Neural cell (in vitro differentiated cells): Measurements from ENCODE around the gene PTER. TPM values are rescaled to one million over a fixed set of nuclear protein-coding genes. Genes with fewer than 3 reads are reported as not detected.

Experiments used
- H2AFZ ChIP-seq: fragments of 200-600, 300-800 bp; sonication (generic), shearing (Covaris generic); 2 replicates; pipeline ENCODE4 v1.6.0; 2014; ENCODE audit warnings: low read depth, mild to moderate bottlenecking, antibody characterized with exemption, low read length, moderate library complexity
- H3F3A ChIP-seq: fragments of 200-600 bp; shearing (Covaris generic); 2 replicates; pipeline ENCODE4 v1.6.1; 2016; ENCODE audit warnings: mild to moderate bottlenecking, moderate library complexity, mixed read lengths, antibody characterized with exemption, low read length; ENCODE audit not compliant: insufficient read depth, poor library complexity, severe bottlenecking
- H3K27ac ChIP-seq: fragments of 200-600, 300-800 bp; sonication (generic), shearing (Covaris generic); 2 replicates; pipeline ENCODE4 v1.5.1; 2014; ENCODE audit warnings: mild to moderate bottlenecking, low read length, moderate library complexity
- H3K27me3 ChIP-seq: fragments of 300-800, 200-600 bp; sonication (generic), shearing (Covaris generic); 2 replicates; pipeline ENCODE4 v1.6.0; 2014; ENCODE audit warnings: mild to moderate bottlenecking, low read depth, low read length, moderate library complexity; ENCODE audit not compliant: insufficient read depth
- H3K36me3 ChIP-seq: fragments of 300-800, 200-600 bp; sonication (generic), shearing (Covaris generic); 2 replicates; pipeline ENCODE4 v1.5.1; 2014; ENCODE audit warnings: mild to moderate bottlenecking, antibody characterized with exemption, low read length, moderate library complexity; ENCODE audit not compliant: insufficient read depth
- H3K4me2 ChIP-seq: fragments of 300-800, 200-600 bp; sonication (generic), shearing (Covaris generic); 2 replicates; pipeline ENCODE4 v1.6.0; 2014; ENCODE audit warnings: mild to moderate bottlenecking, low read length
- H3K4me3 ChIP-seq: fragments of 300-800, 200-600 bp; sonication (generic), shearing (Covaris generic); 2 replicates; pipeline ENCODE4 v1.5.1; 2014; ENCODE audit warnings: mild to moderate bottlenecking, low read length, moderate library complexity
- H3K79me2 ChIP-seq: fragments of 200-600 bp; shearing (Covaris generic); replicated peaks from 2 replicates; pipeline ENCODE4 v1.6.0; 2014; ENCODE audit warnings: mild to moderate bottlenecking, low read length, moderate library complexity; ENCODE audit not compliant: insufficient read depth
- H3K9ac ChIP-seq: fragments of 300-800, 200-600 bp; sonication (generic), shearing (Covaris generic); 2 replicates; pipeline ENCODE4 v1.6.1; 2016; ENCODE audit warnings: mild to moderate bottlenecking, low read length, mixed read lengths
- H3K9me2 ChIP-seq: fragments of 200-600 bp; shearing (Covaris generic); 2 replicates; pipeline ENCODE4 v1.6.1; 2016; ENCODE audit warnings: mild to moderate bottlenecking, low read length, mixed read lengths; ENCODE audit not compliant: insufficient read depth
- H3K9me3 ChIP-seq: fragments of 200-600, 300-800 bp; sonication (generic), shearing (Covaris generic); 2 replicates; pipeline ENCODE4 v1.6.1; 2016; ENCODE audit warnings: mild to moderate bottlenecking, mixed run types, low read length, moderate library complexity, mixed read lengths
- H4K20me1 ChIP-seq: fragments of 200-600 bp; shearing (Covaris generic); 2 replicates; pipeline ENCODE4 v1.6.1; 2016; ENCODE audit warnings: mild to moderate bottlenecking, mixed run types; ENCODE audit not compliant: insufficient read depth
- CTCF ChIP-seq: fragments of 450-650 bp; IDR thresholded peaks from 2 replicates; pipeline ENCODE4 v1.5.1; 2014; ENCODE audit warnings: antibody characterized with exemption, mild to moderate bottlenecking, moderate library complexity; ENCODE audit not compliant: poor library complexity, severe bottlenecking
- EP300 ChIP-seq: fragments of 450-650 bp; conservative IDR thresholded peaks from 2 replicates; pipeline ENCODE4 v1.6.1; 2014; ENCODE audit warnings: antibody characterized with exemption, mild to moderate bottlenecking, moderate library complexity; ENCODE audit not compliant: poor library complexity, severe bottlenecking
- EZH2 ChIP-seq: fragments of 200-600, 300-800 bp; shearing (Covaris generic), sonication (generic); IDR thresholded peaks from 2 replicates; pipeline ENCODE4 v1.6.1; 2014; ENCODE audit warnings: antibody characterized with exemption, low read length, borderline replicate concordance, mild to moderate bottlenecking; ENCODE audit not compliant: insufficient read depth, poor library complexity, severe bottlenecking
- MXI1 ChIP-seq: fragments of 450-650 bp; conservative IDR thresholded peaks from 2 replicates; pipeline ENCODE4 v1.6.1; 2014; ENCODE audit warnings: antibody characterized with exemption, mild to moderate bottlenecking; ENCODE audit not compliant: poor library complexity, severe bottlenecking
- POLR2AphosphoS5 ChIP-seq: IDR thresholded peaks from 2 replicates; pipeline ENCODE4 v1.6.1; 2012
- RAD21 ChIP-seq: fragments of 450-650 bp; conservative IDR thresholded peaks from 2 replicates; pipeline ENCODE4 v1.6.1; 2014; ENCODE audit warnings: antibody characterized with exemption, mild to moderate bottlenecking, moderate library complexity
- SMC3 ChIP-seq: fragments of 450-650 bp; conservative IDR thresholded peaks from 2 replicates; pipeline ENCODE4 v1.6.1; 2014; ENCODE audit warnings: antibody characterized with exemption, mild to moderate bottlenecking, moderate library complexity; ENCODE audit not compliant: poor library complexity
- TAF1 ChIP-seq: IDR thresholded peaks from 2 replicates; pipeline ENCODE4 v1.6.1; 2012; ENCODE audit warnings: low read depth
- polyA plus RNA-seq: library from polyadenylated mRNA; depleted of rRNA; stranded (reverse); fragments of >200 nt; gene quantifications from 2 replicates; pipeline ENCODE4 v1.2.3, GENCODE V29; 2014
- TF ChIP-seq, protein P1 (sequence below): IDR thresholded peaks from 2 replicates; pipeline ENCODE4 v1.6.1; 2012; ENCODE audit warnings: borderline replicate concordance

PTER gene
- polyA plus RNA-seq, 1 donor from 2014 or later: not detected

DNA sequence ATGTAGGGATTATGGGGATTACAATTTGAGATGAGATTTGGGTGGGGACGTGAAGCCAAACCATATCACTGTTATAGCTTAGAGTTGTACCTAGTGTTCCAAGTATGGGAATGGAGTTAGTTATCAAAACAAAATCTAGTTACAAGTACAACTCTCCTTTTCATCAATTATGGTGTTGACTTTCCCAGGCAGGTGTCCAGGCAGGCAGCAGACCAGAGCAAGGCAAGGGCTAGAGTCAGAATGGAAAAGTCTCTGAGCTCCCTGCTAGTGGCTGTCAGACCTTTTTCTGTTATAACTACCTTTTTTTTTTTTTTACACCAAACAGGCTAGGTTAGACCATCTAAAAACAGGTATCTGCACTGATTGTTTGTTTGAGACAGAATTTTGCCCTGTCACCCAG lies 29.2 kb downstream of the PTER start:
- H2AFZ ChIP-seq: no peak overlapping the region
- H4K20me1 ChIP-seq: no peaks in the 10 kb centered on the region
- H3K36me3 ChIP-seq: no peaks in the 10 kb centered on the region
- no peaks in the 10 kb centered on the region for H3K79me2 ChIP-seq
- no peak for TF ChIP-seq CTCF
- no peak for TF ChIP-seq MXI1
- TF ChIP-seq EZH2: no peak
- TF ChIP-seq POLR2AphosphoS5: no peak
- no peak for TF ChIP-seq TAF1
- no peak for TF ChIP-seq RAD21
- no peak for TF ChIP-seq EP300
- TF ChIP-seq SMC3: no peak
- TF ChIP-seq, protein P1, sequence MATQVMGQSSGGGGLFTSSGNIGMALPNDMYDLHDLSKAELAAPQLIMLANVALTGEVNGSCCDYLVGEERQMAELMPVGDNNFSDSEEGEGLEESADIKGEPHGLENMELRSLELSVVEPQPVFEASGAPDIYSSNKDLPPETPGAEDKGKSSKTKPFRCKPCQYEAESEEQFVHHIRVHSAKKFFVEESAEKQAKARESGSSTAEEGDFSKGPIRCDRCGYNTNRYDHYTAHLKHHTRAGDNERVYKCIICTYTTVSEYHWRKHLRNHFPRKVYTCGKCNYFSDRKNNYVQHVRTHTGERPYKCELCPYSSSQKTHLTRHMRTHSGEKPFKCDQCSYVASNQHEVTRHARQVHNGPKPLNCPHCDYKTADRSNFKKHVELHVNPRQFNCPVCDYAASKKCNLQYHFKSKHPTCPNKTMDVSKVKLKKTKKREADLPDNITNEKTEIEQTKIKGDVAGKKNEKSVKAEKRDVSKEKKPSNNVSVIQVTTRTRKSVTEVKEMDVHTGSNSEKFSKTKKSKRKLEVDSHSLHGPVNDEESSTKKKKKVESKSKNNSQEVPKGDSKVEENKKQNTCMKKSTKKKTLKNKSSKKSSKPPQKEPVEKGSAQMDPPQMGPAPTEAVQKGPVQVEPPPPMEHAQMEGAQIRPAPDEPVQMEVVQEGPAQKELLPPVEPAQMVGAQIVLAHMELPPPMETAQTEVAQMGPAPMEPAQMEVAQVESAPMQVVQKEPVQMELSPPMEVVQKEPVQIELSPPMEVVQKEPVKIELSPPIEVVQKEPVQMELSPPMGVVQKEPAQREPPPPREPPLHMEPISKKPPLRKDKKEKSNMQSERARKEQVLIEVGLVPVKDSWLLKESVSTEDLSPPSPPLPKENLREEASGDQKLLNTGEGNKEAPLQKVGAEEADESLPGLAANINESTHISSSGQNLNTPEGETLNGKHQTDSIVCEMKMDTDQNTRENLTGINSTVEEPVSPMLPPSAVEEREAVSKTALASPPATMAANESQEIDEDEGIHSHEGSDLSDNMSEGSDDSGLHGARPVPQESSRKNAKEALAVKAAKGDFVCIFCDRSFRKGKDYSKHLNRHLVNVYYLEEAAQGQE: no peak
- H3K27me3 ChIP-seq: no peaks in the 10 kb centered on the region
- H3F3A ChIP-seq: no peaks in the 10 kb centered on the region
- no peak overlapping the region for H3K4me3 ChIP-seq
- no peak overlapping the region for H3K27ac ChIP-seq
- no peaks in the 10 kb centered on the region for H3K9me2 ChIP-seq
- no peak overlapping the region for H3K4me2 ChIP-seq
- H3K9ac ChIP-seq: no peak overlapping the region
- H3K9me3 ChIP-seq: no peaks in the 10 kb centered on the region

GRCh38 chr10:16470747-16471146 lies 33.9 kb downstream of the PTER start:
- H3K79me2 ChIP-seq: no peaks in the 10 kb centered on the region
- H3F3A ChIP-seq: no peaks in the 10 kb centered on the region
- H3K4me3 ChIP-seq: no peak overlapping the region
- no peaks in the 10 kb centered on the region for H4K20me1 ChIP-seq
- no peaks in the 10 kb centered on the region for H3K36me3 ChIP-seq
- no peak overlapping the region for H2AFZ ChIP-seq
- no peaks in the 10 kb centered on the region for H3K27me3 ChIP-seq
- no peaks in the 10 kb centered on the region for H3K9me2 ChIP-seq
- H3K27ac ChIP-seq: no peak overlapping the region
- TF ChIP-seq MXI1: no peak
- TF ChIP-seq, protein P1: no peak
- TF ChIP-seq SMC3: no peak
- no peak for TF ChIP-seq CTCF
- no peak for TF ChIP-seq TAF1
- TF ChIP-seq EZH2: no peak
- no peak for TF ChIP-seq POLR2AphosphoS5
- no peak for TF ChIP-seq EP300
- no peak for TF ChIP-seq RAD21
- no peak overlapping the region for H3K4me2 ChIP-seq
- H3K9ac ChIP-seq: no peak overlapping the region
- no peaks in the 10 kb centered on the region for H3K9me3 ChIP-seq
